ENCODE measurements around the gene TTLL5. TPM values are rescaled to one million over a fixed set of nuclear protein-coding genes. Genes with fewer than 3 reads are reported as not detected.

TTLL5 gene
- total RNA-seq, 1 donor from 2014 or later, result 29.6 TPM

- H3K27ac Mint-ChIP-seq, result no peak overlapping the region
- H3K36me3 Mint-ChIP-seq (ENCODE audit: low read depth), result peaks cover under 1% of the 10 kb centered on the region
- no peaks in the 10 kb centered on the region for H3K9me3 Mint-ChIP-seq
- no peak for DNase-seq (ENCODE audit: low spot score)
- no peak overlapping the region for H3K4me3 Mint-ChIP-seq (ENCODE audit: low read depth)
- intact Hi-C loops (cut with micrococcal nuclease), result no loop called here
- H3K4me1 Mint-ChIP-seq (ENCODE audit: low read depth), result no peaks in the 10 kb centered on the region
- H3K27me3 Mint-ChIP-seq (ENCODE audit: low read depth), result no peaks in the 10 kb centered on the region
Measured at GRCh38 chr14:75805646-75806045, 144.6 kb downstream of the TTLL5 start.

GRCh38 chr14:75806352-75806832, 145.3 kb downstream of the TTLL5 start:
- Mint-ChIP-seq H3K36me3 (ENCODE audit: low read depth) (peaks cover 2% of the 10 kb centered on the region), H3K9me3 (no peaks in the 10 kb centered on the region), H3K27ac (no peak overlapping the region)

GRCh38 chr14:75807667-75808360, 146.8 kb downstream of the TTLL5 start:
- no peak overlapping the region for H3K4me3 Mint-ChIP-seq (ENCODE audit: low read depth)
- DNase-seq (ENCODE audit: low spot score), result no peak
- no peaks in the 10 kb centered on the region for H3K9me3 Mint-ChIP-seq
- intact Hi-C loops (cut with micrococcal nuclease), result no loop called here
- no peaks in the 10 kb centered on the region for H3K27me3 Mint-ChIP-seq (ENCODE audit: low read depth)
- peaks cover 6% of the 10 kb centered on the region for H3K36me3 Mint-ChIP-seq (ENCODE audit: low read depth)
- H3K4me1 Mint-ChIP-seq (ENCODE audit: low read depth), result no peaks in the 10 kb centered on the region
- H3K27ac Mint-ChIP-seq, result no peak overlapping the region

More at GRCh38 chr14:75806352-75806832, 145.3 kb downstream of the TTLL5 start:
- intact Hi-C loops (cut with micrococcal nuclease), result no loop called here
- H3K4me1 Mint-ChIP-seq (ENCODE audit: low read depth), result no peaks in the 10 kb centered on the region
- H3K27me3 Mint-ChIP-seq (ENCODE audit: low read depth), result no peaks in the 10 kb centered on the region
- DNase-seq (ENCODE audit: low spot score), result no peak
- no peak overlapping the region for H3K4me3 Mint-ChIP-seq (ENCODE audit: low read depth)

GRCh38 chr14:75811136-75811829, 150.2 kb downstream of the TTLL5 start:
- intact Hi-C loops (cut with micrococcal nuclease), result no loop called here
- Mint-ChIP-seq H3K4me1 (ENCODE audit: low read depth) (no peaks in the 10 kb centered on the region), H3K4me3 (ENCODE audit: low read depth) (no peak overlapping the region), H3K27ac (no peak overlapping the region), H3K27me3 (ENCODE audit: low read depth) (no peaks in the 10 kb centered on the region), H3K9me3 (no peaks in the 10 kb centered on the region), H3K36me3 (ENCODE audit: low read depth) (peaks cover 6% of the 10 kb centered on the region)
- DNase-seq (ENCODE audit: low spot score), result no peak

- no peaks in the 10 kb centered on the region for H3K9me3 Mint-ChIP-seq
- no peak for DNase-seq (ENCODE audit: low spot score)
- no peaks in the 10 kb centered on the region for H3K27me3 Mint-ChIP-seq (ENCODE audit: low read depth)
- H3K27ac Mint-ChIP-seq, result no peak overlapping the region
- no peaks in the 10 kb centered on the region for H3K4me1 Mint-ChIP-seq (ENCODE audit: low read depth)
- H3K36me3 Mint-ChIP-seq (ENCODE audit: low read depth), result peaks cover 6% of the 10 kb centered on the region
- H3K4me3 Mint-ChIP-seq (ENCODE audit: low read depth), result no peak overlapping the region
- intact Hi-C loops (cut with micrococcal nuclease), result no loop called here
Measured at GRCh38 chr14:75811872-75812499, 150.9 kb downstream of the TTLL5 start.

GRCh38 chr14:75812622-75813021, 151.6 kb downstream of the TTLL5 start:
- H3K36me3 Mint-ChIP-seq (ENCODE audit: low read depth), result peaks cover 6% of the 10 kb centered on the region
- H3K4me3 Mint-ChIP-seq (ENCODE audit: low read depth), result no peak overlapping the region
- DNase-seq (ENCODE audit: low spot score), result no peak
- H3K27ac Mint-ChIP-seq, result no peak overlapping the region
- no peaks in the 10 kb centered on the region for H3K9me3 Mint-ChIP-seq
- H3K4me1 Mint-ChIP-seq (ENCODE audit: low read depth), result no peaks in the 10 kb centered on the region
- intact Hi-C loops (cut with micrococcal nuclease), result no loop called here
- no peaks in the 10 kb centered on the region for H3K27me3 Mint-ChIP-seq (ENCODE audit: low read depth)

- peaks cover 11% of the 10 kb centered on the region for H3K36me3 Mint-ChIP-seq (ENCODE audit: low read depth)
- DNase-seq (ENCODE audit: low spot score), result no peak
- intact Hi-C loops (cut with micrococcal nuclease), result no loop called here
- H3K27ac Mint-ChIP-seq, result no peak overlapping the region
- no peak overlapping the region for H3K4me3 Mint-ChIP-seq (ENCODE audit: low read depth)
- H3K9me3 Mint-ChIP-seq, result no peaks in the 10 kb centered on the region
- H3K27me3 Mint-ChIP-seq (ENCODE audit: low read depth), result no peaks in the 10 kb centered on the region
- peaks cover 11% of the 10 kb centered on the region for H3K4me1 Mint-ChIP-seq (ENCODE audit: low read depth)
Measured at GRCh38 chr14:75820761-75821160, 159.7 kb downstream of the TTLL5 start.

- Mint-ChIP-seq H3K4me1 (ENCODE audit: low read depth) (peaks cover 11% of the 10 kb centered on the region), H3K27me3 (ENCODE audit: low read depth) (no peaks in the 10 kb centered on the region), H3K27ac (no peak overlapping the region), H3K9me3 (no peaks in the 10 kb centered on the region), H3K4me3 (ENCODE audit: low read depth) (no peak overlapping the region), H3K36me3 (ENCODE audit: low read depth) (peaks cover 11% of the 10 kb centered on the region)
- intact Hi-C loops (cut with micrococcal nuclease), result no loop called here
- DNase-seq (ENCODE audit: low spot score), result no peak
Measured at GRCh38 chr14:75821831-75822521, 160.9 kb downstream of the TTLL5 start.

- Mint-ChIP-seq H3K9me3 (no peaks in the 10 kb centered on the region), H3K27me3 (ENCODE audit: low read depth) (no peaks in the 10 kb centered on the region), H3K4me1 (ENCODE audit: low read depth) (peaks cover 11% of the 10 kb centered on the region), H3K27ac (no peak overlapping the region), H3K36me3 (ENCODE audit: low read depth) (peaks cover 11% of the 10 kb centered on the region), H3K4me3 (ENCODE audit: low read depth) (no peak overlapping the region)
- DNase-seq (ENCODE audit: low spot score), result no peak
- intact Hi-C loops (cut with micrococcal nuclease), result no loop called here
Measured at GRCh38 chr14:75822522-75823141, 161.6 kb downstream of the TTLL5 start.

GRCh38 chr14:75823334-75823733, 162.3 kb downstream of the TTLL5 start:
- H3K27me3 Mint-ChIP-seq (ENCODE audit: low read depth), result no peaks in the 10 kb centered on the region
- intact Hi-C loops (cut with micrococcal nuclease), result no loop called here
- H3K27ac Mint-ChIP-seq, result no peak overlapping the region
- DNase-seq (ENCODE audit: low spot score), result no peak
- H3K36me3 Mint-ChIP-seq (ENCODE audit: low read depth), result peaks cover 11% of the 10 kb centered on the region
- no peak overlapping the region for H3K4me3 Mint-ChIP-seq (ENCODE audit: low read depth)
- peaks cover 11% of the 10 kb centered on the region for H3K4me1 Mint-ChIP-seq (ENCODE audit: low read depth)
- H3K9me3 Mint-ChIP-seq, result no peaks in the 10 kb centered on the region

- H3K4me1 Mint-ChIP-seq (ENCODE audit: low read depth), result peaks cover 11% of the 10 kb centered on the region
- H3K4me3 Mint-ChIP-seq (ENCODE audit: low read depth), result no peak overlapping the region
- H3K36me3 Mint-ChIP-seq (ENCODE audit: low read depth), result peaks cover 11% of the 10 kb centered on the region
- H3K27ac Mint-ChIP-seq, result peak overlapping the region; percentile 12
- no peak for DNase-seq (ENCODE audit: low spot score)
- no peaks in the 10 kb centered on the region for H3K27me3 Mint-ChIP-seq (ENCODE audit: low read depth)
- no peaks in the 10 kb centered on the region for H3K9me3 Mint-ChIP-seq
- intact Hi-C loops (cut with micrococcal nuclease), result no loop called here
Measured at GRCh38 chr14:75824318-75824717, 163.3 kb downstream of the TTLL5 start.

GRCh38 chr14:75825147-75825592, 164.1 kb downstream of the TTLL5 start:
- Mint-ChIP-seq H3K4me1 (ENCODE audit: low read depth) (peaks cover 11% of the 10 kb centered on the region), H3K4me3 (ENCODE audit: low read depth) (no peak overlapping the region), H3K27me3 (ENCODE audit: low read depth) (no peaks in the 10 kb centered on the region), H3K27ac (no peak overlapping the region), H3K36me3 (ENCODE audit: low read depth) (peaks cover 8% of the 10 kb centered on the region), H3K9me3 (no peaks in the 10 kb centered on the region)
- intact Hi-C loops (cut with micrococcal nuclease), result no loop called here
- DNase-seq (ENCODE audit: low spot score), result no peak

Measured in activated T-helper 2 cell treated with anti-CD3 and anti-CD28 coated beads, Interferon-gamma antibody, Interleukin-2, Interleukin-4, amounts not matched to agents 10 μg/mL and 5 μg/mL and 100 μg/mL, durations not matched to agents 14 hours and 24 hours and 36 hours (primary cell).